Erythroblast (primary cell): ENCODE data around the gene TREX2.

ENCODE experiments used
- GATA1 ChIP-seq: IDR thresholded peaks from 2 replicates; pipeline ENCODE4 v1.6.1; 2011; ENCODE audit warnings: low read depth, mild to moderate bottlenecking, control low read depth, low read length, moderate library complexity
- POLR2A ChIP-seq: IDR thresholded peaks from 2 replicates; pipeline ENCODE4 v1.6.1; 2011; ENCODE audit warnings: mild to moderate bottlenecking, low read length

GRCh38 chrX:153454901-153455550 is 9.2 kb upstream of the TREX2 start:
- no peak for TF ChIP-seq POLR2A
- no peak for TF ChIP-seq GATA1
